ENCODE results near the gene POLRMT. TPM values are rescaled to one million over a fixed set of nuclear protein-coding genes. Genes with fewer than 3 reads are reported as not detected.
"Not testable (repeated sequence)": the region's sequence is repeated elsewhere in the genome, so short reads cannot be mapped to it uniquely, and the experiment has no call there.

Gene POLRMT
- total and polyA plus RNA-seq, 2 experiments from 2014 or later, result 103 to 121 TPM

DNA sequence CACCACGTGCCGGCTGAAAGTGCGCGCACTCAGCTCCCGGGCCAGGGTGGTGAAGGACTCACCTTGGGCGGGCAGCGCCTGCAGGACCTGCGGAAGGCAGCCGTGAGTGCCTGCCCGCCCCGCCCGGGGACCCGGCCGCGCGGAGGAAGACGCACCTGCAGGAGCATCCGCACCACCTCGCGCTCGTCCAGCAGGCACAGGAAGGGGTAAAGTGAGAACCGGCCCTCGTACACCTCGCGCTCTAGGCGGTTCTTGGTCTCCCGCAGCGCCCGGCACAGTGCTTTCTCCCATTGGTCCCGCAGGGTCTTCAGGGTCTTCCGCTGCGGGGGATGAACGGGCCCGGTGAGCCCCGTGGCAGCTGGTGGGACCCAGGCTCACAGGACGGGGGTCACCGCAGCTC lies 10.7 kb downstream of the POLRMT start:
- H3K4me3 ChIP-seq, result no peak overlapping the region
- no peaks in the 10 kb centered on the region for H3K27me3 ChIP-seq
- H3K36me3 ChIP-seq, result peaks cover 13% of the 10 kb centered on the region
- no peaks in the 10 kb centered on the region for H3K4me1 ChIP-seq (ENCODE audit: low read depth)
- H3K9me3 ChIP-seq (ENCODE audit: low read depth), result no peaks in the 10 kb centered on the region
- TF ChIP-seq, protein P1, sequence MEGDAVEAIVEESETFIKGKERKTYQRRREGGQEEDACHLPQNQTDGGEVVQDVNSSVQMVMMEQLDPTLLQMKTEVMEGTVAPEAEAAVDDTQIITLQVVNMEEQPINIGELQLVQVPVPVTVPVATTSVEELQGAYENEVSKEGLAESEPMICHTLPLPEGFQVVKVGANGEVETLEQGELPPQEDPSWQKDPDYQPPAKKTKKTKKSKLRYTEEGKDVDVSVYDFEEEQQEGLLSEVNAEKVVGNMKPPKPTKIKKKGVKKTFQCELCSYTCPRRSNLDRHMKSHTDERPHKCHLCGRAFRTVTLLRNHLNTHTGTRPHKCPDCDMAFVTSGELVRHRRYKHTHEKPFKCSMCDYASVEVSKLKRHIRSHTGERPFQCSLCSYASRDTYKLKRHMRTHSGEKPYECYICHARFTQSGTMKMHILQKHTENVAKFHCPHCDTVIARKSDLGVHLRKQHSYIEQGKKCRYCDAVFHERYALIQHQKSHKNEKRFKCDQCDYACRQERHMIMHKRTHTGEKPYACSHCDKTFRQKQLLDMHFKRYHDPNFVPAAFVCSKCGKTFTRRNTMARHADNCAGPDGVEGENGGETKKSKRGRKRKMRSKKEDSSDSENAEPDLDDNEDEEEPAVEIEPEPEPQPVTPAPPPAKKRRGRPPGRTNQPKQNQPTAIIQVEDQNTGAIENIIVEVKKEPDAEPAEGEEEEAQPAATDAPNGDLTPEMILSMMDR (IDR thresholded peaks at IDR 0.05; ENCODE audit: low read depth, low read length), result no peak
- no peak for DNase-seq (ENCODE audit: low read depth in 1 of 2, low spot score in 1 of 2)
- no peak overlapping the region for H3K27ac ChIP-seq

DNA sequence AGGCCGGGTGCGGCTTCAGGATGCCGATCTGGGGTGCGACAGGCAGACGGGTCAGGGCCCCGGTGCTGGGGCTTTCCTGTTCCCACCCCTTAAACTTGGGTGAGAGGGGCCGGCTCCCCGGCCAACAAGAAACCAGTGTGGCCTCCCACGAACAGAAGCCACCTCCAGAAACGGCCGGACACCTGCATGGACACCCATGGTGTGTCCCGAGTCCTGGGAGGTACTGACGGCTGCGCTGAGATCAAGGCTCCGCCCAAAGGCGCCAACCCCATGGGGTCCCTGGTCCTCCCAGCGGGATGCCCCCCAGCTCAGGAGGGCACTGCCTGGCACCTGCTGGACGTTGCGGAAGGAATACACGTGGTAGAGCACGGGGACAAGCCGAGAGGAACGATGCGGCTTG lies 11.5 kb downstream of the POLRMT start:
- Histone ChIP-seq H3K4me3 (no peak overlapping the region), H3K27me3 (no peaks in the 10 kb centered on the region), H3K36me3 (peaks cover 16% of the 10 kb centered on the region), H3K27ac (no peak overlapping the region), H3K9me3 (ENCODE audit: low read depth) (no peaks in the 10 kb centered on the region), H3K4me1 (ENCODE audit: low read depth) (no peaks in the 10 kb centered on the region)
- DNase-seq (ENCODE audit: low read depth in 1 of 2, low spot score in 1 of 2), result no peak
- TF ChIP-seq, protein P1 (IDR thresholded peaks at IDR 0.05; ENCODE audit: low read depth, low read length), result no peak

DNA sequence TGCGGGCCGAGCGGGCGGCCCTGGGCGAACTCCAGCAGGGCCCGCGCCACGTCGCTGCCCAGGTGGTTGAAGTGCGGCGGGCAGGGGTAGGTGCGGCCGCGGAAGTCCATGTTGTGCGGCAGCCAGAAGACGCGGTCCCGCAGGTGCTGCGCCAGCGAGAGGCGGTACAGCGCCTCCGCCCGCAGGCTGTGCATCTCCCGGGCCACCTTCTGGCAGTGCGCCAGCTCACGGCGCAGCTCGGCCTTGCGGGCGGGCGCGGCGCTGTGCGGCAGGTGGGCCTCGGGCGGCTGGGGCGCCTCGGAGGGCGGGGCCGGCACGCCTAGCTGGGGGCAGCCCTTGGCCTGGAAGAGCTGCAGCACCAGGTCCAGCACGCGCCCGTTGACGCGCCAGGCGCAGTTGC lies 12.1 kb downstream of the POLRMT start:
- peaks cover 16% of the 10 kb centered on the region for H3K36me3 ChIP-seq
- not testable (repeated sequence) for H3K27ac ChIP-seq; DNase-seq (ENCODE audit: low read depth in 1 of 2, low spot score in 1 of 2); H3K9me3 ChIP-seq (ENCODE audit: low read depth); H3K4me1 ChIP-seq (ENCODE audit: low read depth); H3K27me3 ChIP-seq; H3K4me3 ChIP-seq

DNA sequence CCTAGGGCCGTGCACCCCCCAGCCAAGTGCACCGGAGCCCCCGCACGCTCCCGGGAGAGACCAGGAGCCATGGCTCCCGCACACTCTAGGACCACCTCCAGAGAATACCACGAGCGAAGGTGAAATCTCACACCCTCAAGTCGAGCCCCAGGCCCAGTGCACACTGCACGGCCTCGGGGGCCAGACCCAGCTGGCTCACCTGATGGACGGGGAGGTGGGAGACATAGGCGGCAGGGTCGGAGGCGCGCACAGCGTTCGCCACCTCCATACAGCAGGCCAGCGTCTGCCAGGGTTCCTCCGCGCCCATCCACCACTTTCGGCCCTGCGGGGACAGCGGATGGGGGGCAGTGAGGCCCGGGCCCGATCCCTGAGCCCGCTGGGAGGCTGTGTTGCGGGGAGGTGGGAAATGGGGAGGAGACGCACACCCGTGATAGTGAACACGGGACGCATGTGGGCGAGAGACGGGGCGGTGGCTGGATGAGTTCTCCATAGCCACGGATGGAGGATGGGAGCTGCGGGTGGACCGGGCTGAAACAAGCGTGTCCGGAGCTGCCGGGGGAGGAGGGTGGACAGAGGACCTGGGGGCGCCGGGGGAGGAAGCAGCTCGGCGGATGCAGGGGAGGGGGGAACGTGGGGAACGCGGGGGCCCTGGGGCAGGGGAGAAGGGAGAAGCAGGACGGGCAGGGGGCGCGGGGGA lies 13.0 kb downstream of the POLRMT start:
- no peak for DNase-seq (ENCODE audit: low read depth in 1 of 2, low spot score in 1 of 2)
- no peaks in the 10 kb centered on the region for H3K27me3 ChIP-seq
- H3K36me3 ChIP-seq, result peaks cover 16% of the 10 kb centered on the region
- no peaks in the 10 kb centered on the region for H3K9me3 ChIP-seq (ENCODE audit: low read depth)
- no peaks in the 10 kb centered on the region for H3K4me1 ChIP-seq (ENCODE audit: low read depth)
- TF ChIP-seq, protein P1 (IDR thresholded peaks at IDR 0.05; ENCODE audit: low read depth, low read length), result no peak
- H3K27ac ChIP-seq, result no peak overlapping the region
- no peak overlapping the region for H3K4me3 ChIP-seq

DNA sequence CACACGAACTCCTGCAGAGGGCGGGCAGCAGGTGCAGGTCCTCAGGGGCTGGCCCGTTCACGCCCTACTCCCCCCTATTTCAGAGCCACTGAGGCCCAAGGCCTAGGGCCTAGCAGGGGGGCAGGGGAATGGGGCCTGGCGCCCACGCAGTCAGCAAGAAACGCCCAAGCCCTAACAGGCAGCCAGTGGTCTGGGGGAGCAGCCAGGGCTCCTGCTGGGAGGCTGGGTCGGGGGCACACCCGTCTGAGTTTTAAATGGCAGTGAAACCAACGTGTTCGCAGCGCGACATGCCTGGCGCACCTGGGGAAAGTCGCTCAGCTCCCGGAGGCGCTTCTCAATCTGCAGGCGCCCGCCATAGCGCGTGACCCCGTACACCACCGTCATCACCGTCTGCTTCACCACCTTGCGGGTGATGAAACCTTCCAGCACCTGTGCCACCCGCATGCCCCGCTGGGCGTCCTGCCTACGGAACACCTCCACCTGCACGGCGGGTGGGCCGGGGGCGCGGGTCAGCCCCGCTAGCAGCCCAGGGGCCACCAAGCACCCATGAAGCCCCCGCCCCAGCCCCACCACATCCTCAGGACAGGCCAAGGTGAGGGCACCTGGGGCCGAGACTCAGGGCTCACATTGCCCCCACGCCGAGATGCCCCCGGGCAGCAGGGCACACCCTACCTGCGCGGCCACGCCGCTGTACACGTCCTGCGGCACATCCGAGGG lies 13.9 kb downstream of the POLRMT start:
- H3K27me3 ChIP-seq, result no peaks in the 10 kb centered on the region
- TF ChIP-seq, protein P1 (IDR thresholded peaks at IDR 0.05; ENCODE audit: low read depth, low read length), result no peak
- H3K36me3 ChIP-seq, result peaks cover 20% of the 10 kb centered on the region
- H3K9me3 ChIP-seq (ENCODE audit: low read depth), result no peaks in the 10 kb centered on the region
- no peak overlapping the region for H3K27ac ChIP-seq
- no peaks in the 10 kb centered on the region for H3K4me1 ChIP-seq (ENCODE audit: low read depth)
- H3K4me3 ChIP-seq, result no peak overlapping the region
- DNase-seq (ENCODE audit: low read depth in 1 of 2, low spot score in 1 of 2), result no peak

DNA sequence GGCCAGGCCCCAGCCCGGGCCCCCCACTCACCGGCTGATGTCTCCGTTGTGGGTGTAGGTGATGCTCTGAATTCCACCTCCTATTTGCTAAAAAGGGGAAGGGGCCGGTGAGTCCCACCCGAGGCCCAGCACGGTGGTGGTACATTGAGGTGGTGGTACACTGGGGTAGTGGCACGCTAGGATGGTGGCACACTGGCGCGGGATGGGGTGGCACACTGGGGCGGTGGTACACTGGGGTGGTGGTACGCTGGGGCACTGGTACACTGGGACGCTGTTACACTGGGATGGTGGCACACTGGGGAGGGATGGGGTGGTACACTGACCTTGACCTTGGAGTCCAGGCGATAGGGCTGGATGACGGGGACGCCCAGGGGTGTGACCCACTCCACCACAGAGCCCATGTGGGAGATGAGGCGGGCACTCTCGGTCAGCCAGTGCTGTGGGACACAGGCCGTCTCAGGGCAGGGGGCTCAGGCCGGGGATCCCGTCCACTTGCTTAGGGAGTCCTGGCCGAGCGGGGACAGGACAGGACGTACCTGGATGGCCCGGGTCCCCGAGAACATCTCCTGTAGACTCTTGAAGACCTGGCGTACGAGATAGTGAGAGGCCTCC lies 14.6 kb downstream of the POLRMT start:
- no peak for DNase-seq (ENCODE audit: low read depth in 1 of 2, low spot score in 1 of 2)
- Histone ChIP-seq H3K36me3 (peaks cover 20% of the 10 kb centered on the region), H3K27me3 (no peaks in the 10 kb centered on the region), H3K4me1 (ENCODE audit: low read depth) (no peaks in the 10 kb centered on the region), H3K27ac (no peak overlapping the region), H3K9me3 (ENCODE audit: low read depth) (no peaks in the 10 kb centered on the region), H3K4me3 (no peak overlapping the region)
- TF ChIP-seq, protein P1 (IDR thresholded peaks at IDR 0.05; ENCODE audit: low read depth, low read length), result no peak
